ENCODE data around the gene NEIL3.

NEIL3 gene

DNA sequence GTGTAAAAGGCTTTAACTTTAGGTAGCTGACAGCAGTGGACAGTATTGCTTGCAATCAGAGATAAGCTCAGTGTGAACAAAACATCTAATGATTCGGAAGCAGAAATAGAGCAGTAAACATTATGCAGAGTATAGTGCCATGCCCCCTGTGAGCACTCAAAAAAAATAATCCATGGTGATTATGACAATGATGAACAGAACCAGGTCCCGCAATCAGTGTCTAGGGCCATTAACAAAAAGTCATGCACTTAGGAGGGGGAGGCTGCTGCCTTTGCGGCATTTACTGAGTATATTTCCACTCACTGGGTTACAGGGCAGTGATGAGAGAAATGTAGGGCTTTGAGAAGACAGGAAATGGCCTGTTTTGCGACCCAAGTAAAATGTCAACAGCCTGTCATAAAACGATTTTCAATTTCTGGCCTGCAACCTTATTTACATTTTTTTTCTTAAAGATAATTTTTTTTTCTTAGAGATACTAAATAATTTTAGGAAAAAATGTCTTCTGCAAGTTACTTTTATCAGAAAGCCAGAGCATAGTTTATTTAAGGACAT is 27.3 kb upstream of the NEIL3 start:
- Mint-ChIP-seq H3K27ac (no peak overlapping the region), H3K36me3 (ENCODE audit: low read depth) (no peaks in the 10 kb centered on the region), H3K4me3 (no peak overlapping the region), H3K27me3 (ENCODE audit: low read depth, poor library complexity) (peaks cover 3% of the 10 kb centered on the region), H3K4me1 (no peaks in the 10 kb centered on the region), H3K9me3 (no peaks in the 10 kb centered on the region)
- TF ChIP-seq, protein P1, sequence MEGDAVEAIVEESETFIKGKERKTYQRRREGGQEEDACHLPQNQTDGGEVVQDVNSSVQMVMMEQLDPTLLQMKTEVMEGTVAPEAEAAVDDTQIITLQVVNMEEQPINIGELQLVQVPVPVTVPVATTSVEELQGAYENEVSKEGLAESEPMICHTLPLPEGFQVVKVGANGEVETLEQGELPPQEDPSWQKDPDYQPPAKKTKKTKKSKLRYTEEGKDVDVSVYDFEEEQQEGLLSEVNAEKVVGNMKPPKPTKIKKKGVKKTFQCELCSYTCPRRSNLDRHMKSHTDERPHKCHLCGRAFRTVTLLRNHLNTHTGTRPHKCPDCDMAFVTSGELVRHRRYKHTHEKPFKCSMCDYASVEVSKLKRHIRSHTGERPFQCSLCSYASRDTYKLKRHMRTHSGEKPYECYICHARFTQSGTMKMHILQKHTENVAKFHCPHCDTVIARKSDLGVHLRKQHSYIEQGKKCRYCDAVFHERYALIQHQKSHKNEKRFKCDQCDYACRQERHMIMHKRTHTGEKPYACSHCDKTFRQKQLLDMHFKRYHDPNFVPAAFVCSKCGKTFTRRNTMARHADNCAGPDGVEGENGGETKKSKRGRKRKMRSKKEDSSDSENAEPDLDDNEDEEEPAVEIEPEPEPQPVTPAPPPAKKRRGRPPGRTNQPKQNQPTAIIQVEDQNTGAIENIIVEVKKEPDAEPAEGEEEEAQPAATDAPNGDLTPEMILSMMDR (IDR thresholded peaks at IDR 0.05), result no peak
- no peak for DNase-seq

DNA sequence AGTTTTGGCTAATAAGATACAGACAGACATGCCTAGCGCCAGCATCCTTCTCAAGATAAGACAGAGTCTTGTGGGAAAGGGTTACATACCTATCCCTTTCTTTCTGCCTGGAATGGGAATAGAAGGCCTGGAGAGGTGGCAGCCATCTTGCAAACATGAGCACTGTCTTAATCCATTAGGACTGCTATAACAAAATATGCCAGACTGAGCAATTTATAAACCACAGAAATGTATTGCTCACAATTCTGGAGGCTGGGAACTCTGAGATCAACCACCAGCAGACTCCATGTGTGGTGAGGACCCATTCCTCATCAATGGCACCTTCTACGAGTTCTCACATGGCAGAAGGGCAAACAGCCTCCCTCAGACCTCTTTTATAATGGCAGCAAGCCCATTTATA is 26.5 kb upstream of the NEIL3 start:
- DNase-seq, result no peak
- TF ChIP-seq, protein P1 (IDR thresholded peaks at IDR 0.05), result no peak
- Mint-ChIP-seq H3K27ac (no peak overlapping the region), H3K4me1 (no peaks in the 10 kb centered on the region), H3K9me3 (no peaks in the 10 kb centered on the region), H3K27me3 (ENCODE audit: low read depth, poor library complexity) (peaks cover 3% of the 10 kb centered on the region), H3K4me3 (no peak overlapping the region), H3K36me3 (ENCODE audit: low read depth) (no peaks in the 10 kb centered on the region)

DNA sequence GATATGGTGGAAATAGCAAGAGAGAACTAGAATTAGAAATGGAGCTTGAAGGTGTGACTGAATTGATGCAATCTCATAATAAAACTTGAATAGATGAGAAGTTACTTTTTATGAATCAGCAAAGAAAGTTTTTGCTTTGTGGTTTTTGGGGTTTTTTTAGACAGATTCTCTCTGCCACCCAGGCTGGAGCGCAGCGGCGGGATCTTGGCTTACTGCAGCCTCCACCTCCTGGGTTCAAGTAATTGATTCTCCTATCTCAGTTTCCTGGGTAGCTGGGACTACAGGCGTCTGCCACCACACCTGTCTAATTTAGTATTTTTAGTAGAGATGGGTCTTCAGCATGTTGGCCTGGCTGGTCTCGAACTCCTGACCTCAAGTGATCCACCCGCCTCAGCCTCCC is 23.7 kb upstream of the NEIL3 start:
- TF ChIP-seq, protein P1 (IDR thresholded peaks at IDR 0.05), result no peak
- no peak for DNase-seq
- H3K36me3 Mint-ChIP-seq (ENCODE audit: low read depth), result no peaks in the 10 kb centered on the region
- H3K27ac Mint-ChIP-seq, result no peak overlapping the region
- H3K9me3 Mint-ChIP-seq, result no peaks in the 10 kb centered on the region
- H3K4me1 Mint-ChIP-seq, result no peaks in the 10 kb centered on the region
- no peaks in the 10 kb centered on the region for H3K27me3 Mint-ChIP-seq (ENCODE audit: low read depth, poor library complexity)
- H3K4me3 Mint-ChIP-seq, result no peak overlapping the region

DNA sequence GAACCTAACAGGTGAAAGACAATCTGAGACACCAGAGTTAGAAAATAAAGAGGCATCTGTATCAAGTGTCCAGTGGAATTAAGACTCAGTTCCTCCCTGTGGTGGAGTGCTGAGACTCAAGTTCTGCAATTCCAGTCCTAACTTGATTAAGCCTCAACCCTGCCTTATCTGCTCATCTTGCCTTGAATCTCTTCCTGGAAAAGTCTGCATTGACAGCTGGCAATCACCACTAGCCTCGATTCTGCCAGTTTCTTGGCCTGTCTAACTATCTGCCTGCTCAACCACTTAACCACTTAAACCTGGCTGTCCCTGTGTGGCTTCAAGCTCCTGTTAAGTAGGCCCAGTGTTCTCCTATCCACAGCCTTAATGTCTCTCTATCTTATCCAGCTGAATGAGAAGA is 22.4 kb upstream of the NEIL3 start:
- Mint-ChIP-seq H3K27me3 (ENCODE audit: low read depth, poor library complexity) (no peaks in the 10 kb centered on the region), H3K9me3 (no peaks in the 10 kb centered on the region), H3K4me3 (no peak overlapping the region), H3K4me1 (no peaks in the 10 kb centered on the region), H3K27ac (no peak overlapping the region), H3K36me3 (ENCODE audit: low read depth) (no peaks in the 10 kb centered on the region)
- no peak for DNase-seq
- TF ChIP-seq, protein P1 (IDR thresholded peaks at IDR 0.05), result no peak

DNA sequence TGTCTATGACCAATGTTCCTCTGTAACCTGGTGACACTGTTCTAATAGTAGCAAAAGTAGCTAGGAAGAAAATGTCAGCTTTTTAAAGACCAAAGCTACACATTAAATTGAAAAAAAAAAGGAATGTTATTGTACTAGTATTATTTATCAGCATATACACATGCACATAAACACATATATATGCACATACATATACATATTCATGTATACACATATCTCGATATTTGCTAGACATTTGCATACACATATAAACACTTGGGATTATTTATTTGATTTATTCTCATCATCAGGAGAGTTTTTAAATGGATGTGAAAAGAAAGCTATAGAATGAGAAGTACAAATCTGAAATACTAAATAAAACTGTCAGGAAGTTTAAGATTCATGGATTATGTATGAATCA is 21.3 kb upstream of the NEIL3 start:
- TF ChIP-seq, protein P1 (IDR thresholded peaks at IDR 0.05), result no peak
- Mint-ChIP-seq H3K4me3 (no peak overlapping the region), H3K27me3 (ENCODE audit: low read depth, poor library complexity) (no peaks in the 10 kb centered on the region), H3K36me3 (ENCODE audit: low read depth) (no peaks in the 10 kb centered on the region), H3K27ac (no peak overlapping the region), H3K4me1 (no peaks in the 10 kb centered on the region), H3K9me3 (no peaks in the 10 kb centered on the region)
- DNase-seq, result no peak

DNA sequence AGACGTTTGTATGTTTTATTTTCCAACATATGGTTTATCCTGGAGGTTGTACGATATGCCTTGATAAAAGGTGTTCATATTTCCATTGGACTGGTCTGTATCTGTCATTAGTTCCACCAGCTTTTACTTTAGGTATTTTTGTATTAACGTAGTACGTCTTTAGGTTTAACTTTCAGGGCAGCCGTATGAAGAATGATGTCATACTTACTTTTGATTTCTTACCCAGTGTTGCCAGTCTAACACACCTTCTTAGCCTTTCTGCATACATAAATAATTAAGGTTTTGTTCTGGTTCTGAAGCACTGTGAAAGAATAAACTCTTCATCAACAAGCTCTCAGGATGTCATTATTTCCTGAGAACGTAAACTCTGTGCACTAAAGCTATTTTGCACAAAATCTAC is 18.9 kb upstream of the NEIL3 start:
- no peak for DNase-seq
- TF ChIP-seq, protein P1 (IDR thresholded peaks at IDR 0.05), result no peak
- no peak overlapping the region for H3K4me3 Mint-ChIP-seq
- no peaks in the 10 kb centered on the region for H3K4me1 Mint-ChIP-seq
- H3K36me3 Mint-ChIP-seq (ENCODE audit: low read depth), result no peaks in the 10 kb centered on the region
- H3K27ac Mint-ChIP-seq, result no peak overlapping the region
- H3K27me3 Mint-ChIP-seq (ENCODE audit: low read depth, poor library complexity), result no peaks in the 10 kb centered on the region
- no peaks in the 10 kb centered on the region for H3K9me3 Mint-ChIP-seq
